Measurements from ENCODE around the gene PRKCD.

PRKCD gene

GRCh38 chr3:53221827-53222182 lies 60.8 kb downstream of the PRKCD start:
- DNase-seq, result no peak

GRCh38 chr3:53222183-53222901 lies 61.3 kb downstream of the PRKCD start:
- DNase-seq, result no peak

GRCh38 chr3:53223025-53223424 lies 62.0 kb downstream of the PRKCD start:
- no peak for DNase-seq

- no peak for DNase-seq
These were observed 62.5 kb downstream of the PRKCD start for GRCh38 chr3:53223541-53223966.

- no peak for DNase-seq
These were observed 63.0 kb downstream of the PRKCD start for GRCh38 chr3:53224026-53224425.

- DNase-seq, result no peak
These were observed 63.5 kb downstream of the PRKCD start for GRCh38 chr3:53224536-53224935.

GRCh38 chr3:53225181-53225580 lies 64.2 kb downstream of the PRKCD start:
- no peak for DNase-seq

- no peak for DNase-seq
These were observed 64.6 kb downstream of the PRKCD start for GRCh38 chr3:53225651-53226050.

- DNase-seq, result no peak
These were observed 65.3 kb downstream of the PRKCD start for GRCh38 chr3:53226142-53226840.

- no peak for DNase-seq
These were observed 65.9 kb downstream of the PRKCD start for GRCh38 chr3:53226841-53227407.

GRCh38 chr3:53227993-53228885 lies 67.2 kb downstream of the PRKCD start:
- DNase-seq, result no peak

GRCh38 chr3:53229171-53229570 lies 68.2 kb downstream of the PRKCD start:
- DNase-seq, result no peak

- no peak for DNase-seq
These were observed 68.6 kb downstream of the PRKCD start for GRCh38 chr3:53229606-53230005.

- DNase-seq, result no peak
These were observed 69.1 kb downstream of the PRKCD start for GRCh38 chr3:53230041-53230621.

- no peak for DNase-seq
These were observed 69.8 kb downstream of the PRKCD start for GRCh38 chr3:53230789-53231188.

- DNase-seq, result no peak
These were observed 70.8 kb downstream of the PRKCD start for GRCh38 chr3:53231532-53232511.

- DNase-seq, result no peak
These were observed 71.8 kb downstream of the PRKCD start for GRCh38 chr3:53232641-53233377.

- no peak for DNase-seq
These were observed 73.3 kb downstream of the PRKCD start for GRCh38 chr3:53234130-53234840.

GRCh38 chr3:53234841-53235232 lies 73.8 kb downstream of the PRKCD start:
- DNase-seq, result no peak

GRCh38 chr3:53235545-53235944 lies 74.5 kb downstream of the PRKCD start:
- no peak for DNase-seq
